Measurements from ENCODE around the gene APELA.
A peak's percentile ranks its signal among the peaks of the same experiment; 100 is the strongest.
"Not testable (repeated sequence)": the region's sequence is repeated elsewhere in the genome, so short reads cannot be mapped to it uniquely, and the experiment has no call there.

The APELA gene

GRCh38 chr4:164927101-164927500, 50.1 kb downstream of the APELA start:
- not testable (repeated sequence) for DNase-seq

DNA sequence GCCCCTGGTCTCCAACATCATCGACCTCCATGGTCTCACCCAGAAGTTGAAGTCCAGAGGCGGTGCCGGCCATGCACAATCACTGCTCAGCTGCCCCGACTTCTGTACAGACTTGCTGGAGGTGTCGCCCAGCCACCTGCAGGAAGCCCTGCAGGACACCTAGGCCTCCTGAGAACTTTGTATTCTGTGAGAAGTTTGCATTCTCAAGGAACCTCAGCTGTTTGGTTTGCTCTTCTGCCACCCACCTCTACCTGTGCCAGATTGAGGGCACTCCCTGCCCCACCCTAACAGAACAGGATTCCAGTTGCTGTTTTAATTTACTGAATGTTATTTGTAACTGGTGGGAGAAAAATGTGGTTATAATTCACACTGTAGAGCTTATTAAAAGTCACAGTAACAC, 53.7 kb downstream of the APELA start:
- DNase-seq: no peak

DNA sequence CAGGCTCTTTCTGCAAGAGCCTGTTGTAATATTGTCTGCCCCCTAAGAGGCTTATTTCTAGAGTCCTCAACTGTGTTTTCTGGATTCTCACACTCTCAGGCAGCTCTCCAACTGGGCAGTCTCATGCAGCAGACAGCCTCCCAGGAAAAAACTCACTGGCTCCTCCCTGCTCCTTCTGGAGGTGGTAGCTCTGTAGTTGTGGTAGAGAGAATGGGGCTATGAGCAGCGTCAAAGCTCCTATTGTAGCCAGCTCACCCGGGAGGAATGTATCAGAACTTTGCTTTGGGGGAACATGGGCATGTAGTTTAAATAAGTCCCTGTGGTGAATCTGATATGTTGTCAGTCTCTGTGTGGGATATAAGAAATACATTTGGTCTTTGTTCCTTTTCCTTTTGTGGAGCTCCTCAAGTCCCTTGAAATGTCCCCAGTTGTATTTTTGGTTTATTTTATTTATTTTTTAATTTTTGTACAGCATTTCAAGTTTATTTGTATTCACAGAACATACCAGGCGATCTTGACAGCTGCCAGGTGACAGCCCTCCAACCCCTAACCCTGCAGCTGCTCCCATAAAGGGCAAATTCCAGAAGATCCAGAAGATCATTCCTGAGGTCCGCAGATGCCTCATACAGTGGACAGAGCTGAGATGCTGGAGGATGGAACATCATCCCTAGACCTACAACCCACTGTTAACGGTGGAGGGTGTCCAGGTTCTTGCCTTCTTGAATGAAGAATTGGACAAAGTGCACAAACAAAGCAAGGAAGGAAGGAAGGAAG, 54.8 kb downstream of the APELA start:
- no peak for DNase-seq

DNA sequence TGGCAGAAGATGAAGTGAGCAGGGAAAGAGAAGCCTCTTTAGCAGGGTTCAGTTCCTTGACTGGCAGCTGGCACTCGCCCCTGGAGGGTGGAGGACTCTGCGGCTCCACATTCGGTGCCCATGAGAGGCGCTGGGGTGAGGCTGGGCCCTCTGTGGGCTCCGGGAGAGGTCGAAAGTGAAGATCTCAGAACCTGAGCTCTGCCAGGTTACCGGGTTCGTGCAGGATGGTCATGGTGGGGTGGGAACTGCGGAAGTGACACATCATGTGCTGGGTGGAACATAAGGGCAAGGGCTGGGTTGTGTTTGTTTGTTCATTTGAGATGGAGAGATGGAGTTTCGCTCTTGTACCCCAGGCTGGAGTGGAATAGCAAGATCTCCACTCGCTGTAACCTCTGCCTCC, 56.3 kb downstream of the APELA start:
- no peak for DNase-seq

DNA sequence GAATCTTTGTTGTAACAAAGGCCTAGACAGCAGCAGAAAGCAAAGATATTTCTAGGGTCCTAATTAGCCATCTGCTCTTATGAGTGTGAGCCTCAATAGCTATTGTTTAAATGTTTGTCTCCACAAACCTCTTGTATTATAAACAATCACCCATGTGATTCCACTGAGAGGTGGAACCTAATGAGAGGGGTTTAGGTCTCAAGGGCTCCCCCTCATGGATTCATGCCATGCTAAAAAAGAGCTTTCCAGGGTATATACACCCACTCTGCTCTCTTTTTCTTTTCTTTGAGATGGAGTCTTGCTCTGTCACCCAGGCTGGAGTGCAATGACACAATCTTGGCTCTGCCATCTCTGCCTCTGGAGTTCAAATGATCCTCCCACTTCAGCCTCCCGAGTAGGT, 58.4 kb downstream of the APELA start:
- no peak for DNase-seq

DNA sequence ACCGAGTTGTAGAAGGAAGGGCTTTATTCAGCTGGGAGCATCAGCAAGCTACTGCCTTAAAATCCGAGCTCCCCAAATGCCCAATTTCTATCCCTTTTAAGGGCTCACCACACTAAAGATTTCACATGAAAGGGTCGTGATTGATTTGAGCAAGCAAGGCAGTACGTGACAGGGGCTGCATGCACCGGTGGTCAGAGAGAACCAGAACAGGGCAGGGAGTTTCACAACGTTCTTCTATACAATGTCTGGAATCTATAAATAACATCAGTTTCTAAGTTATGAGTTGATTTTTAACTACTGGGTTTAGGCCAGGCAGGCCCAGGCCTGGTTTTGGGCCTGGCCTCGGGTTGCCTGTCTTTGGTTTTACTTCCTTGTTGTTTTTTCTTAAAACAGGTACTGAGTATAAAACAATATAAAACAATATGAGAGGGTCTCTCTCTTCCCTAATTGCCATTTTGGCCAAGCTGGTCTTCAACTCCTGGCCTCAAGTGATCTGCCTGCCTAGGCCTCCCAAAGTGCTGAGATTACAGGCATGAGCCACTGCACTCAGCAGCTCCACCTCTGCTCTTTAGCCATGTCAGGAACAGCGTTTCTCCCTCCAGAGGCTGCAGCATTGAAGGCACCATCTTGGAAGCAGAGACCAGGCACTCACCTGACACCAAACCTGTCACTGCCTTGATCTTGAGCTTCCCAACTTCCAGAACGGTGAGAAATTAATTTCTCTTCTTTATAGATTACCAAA, 59.1 kb downstream of the APELA start:
- DNase-seq: not testable (repeated sequence)

GRCh38 chr4:164937576-164938270, 60.7 kb downstream of the APELA start:
- DNase-seq: peak; percentile 82

- DNase-seq: no peak
Measured at GRCh38 chr4:164943192-164943591, 66.2 kb downstream of the APELA start.

DNA sequence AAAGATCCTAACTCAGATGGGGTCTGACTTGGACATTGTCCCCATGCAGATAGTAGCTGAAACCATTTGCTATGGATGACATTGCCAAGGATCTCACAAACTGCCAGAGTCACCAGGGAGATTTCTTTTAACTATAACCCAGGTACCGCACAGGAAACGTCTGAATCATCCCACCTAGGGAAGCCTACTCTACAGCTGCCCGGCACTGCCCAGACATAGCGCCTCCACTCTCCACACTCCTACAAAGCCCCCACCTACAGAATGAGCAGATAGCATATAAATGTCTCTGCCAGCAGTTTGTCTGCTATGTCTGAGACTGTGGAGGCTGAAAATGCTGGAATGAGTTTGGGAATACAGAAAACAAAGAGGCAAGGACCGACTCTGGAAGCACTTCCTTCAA, 68.2 kb downstream of the APELA start:
- no peak for DNase-seq

DNA sequence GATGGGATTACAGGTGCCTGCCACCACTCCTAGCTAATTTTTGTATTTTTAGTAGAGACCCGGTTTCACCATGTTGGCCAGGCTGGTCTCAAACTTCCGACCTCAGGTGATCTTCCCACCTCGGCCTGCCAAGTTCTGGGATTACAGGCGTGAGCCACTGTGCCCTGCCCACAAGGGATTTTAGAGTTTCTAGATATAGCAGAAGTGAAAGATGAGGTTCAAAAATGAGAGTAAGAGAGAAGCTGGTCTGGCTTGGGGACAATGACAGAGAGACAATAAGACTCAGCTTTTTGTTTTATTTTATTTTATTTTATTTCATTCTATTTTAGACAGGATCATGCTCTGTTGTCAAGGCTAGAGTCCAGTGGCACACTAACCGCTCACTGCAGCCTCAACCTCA, 69.8 kb downstream of the APELA start:
- no peak for DNase-seq
